Measurements from ENCODE around the gene DYNLL2.
"Not testable (repeated sequence)": the region's sequence is repeated elsewhere in the genome, so short reads cannot be mapped to it uniquely, and the experiment has no call there.

DYNLL2 gene

GRCh38 chr17:58073266-58073665, 10.0 kb upstream of the DYNLL2 start:
- not testable (repeated sequence) for DNase-seq

DNA sequence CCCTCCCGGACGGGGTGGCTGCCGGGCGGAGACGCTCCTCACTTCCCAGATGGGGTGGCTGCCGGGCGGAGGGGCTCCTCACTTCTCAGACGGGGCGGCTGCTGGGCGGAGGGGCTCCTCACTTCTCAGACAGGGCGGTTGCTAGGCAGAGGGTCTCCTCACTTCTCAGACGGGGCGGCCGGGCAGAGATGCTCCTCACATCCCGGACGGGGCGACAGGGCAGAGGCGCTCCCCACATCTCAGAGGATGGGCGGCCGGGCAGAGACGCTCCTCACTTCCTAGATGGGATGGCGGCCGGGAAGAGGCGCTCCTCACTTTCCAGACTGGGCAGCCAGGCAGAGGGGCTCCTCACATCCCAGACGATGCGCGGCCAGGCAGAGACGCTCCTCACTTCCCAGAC, 8.8 kb upstream of the DYNLL2 start:
- not testable (repeated sequence) for DNase-seq

- no peak for DNase-seq
Observed at GRCh38 chr17:58079300-58080033, 3.8 kb upstream of the DYNLL2 start.

DNA sequence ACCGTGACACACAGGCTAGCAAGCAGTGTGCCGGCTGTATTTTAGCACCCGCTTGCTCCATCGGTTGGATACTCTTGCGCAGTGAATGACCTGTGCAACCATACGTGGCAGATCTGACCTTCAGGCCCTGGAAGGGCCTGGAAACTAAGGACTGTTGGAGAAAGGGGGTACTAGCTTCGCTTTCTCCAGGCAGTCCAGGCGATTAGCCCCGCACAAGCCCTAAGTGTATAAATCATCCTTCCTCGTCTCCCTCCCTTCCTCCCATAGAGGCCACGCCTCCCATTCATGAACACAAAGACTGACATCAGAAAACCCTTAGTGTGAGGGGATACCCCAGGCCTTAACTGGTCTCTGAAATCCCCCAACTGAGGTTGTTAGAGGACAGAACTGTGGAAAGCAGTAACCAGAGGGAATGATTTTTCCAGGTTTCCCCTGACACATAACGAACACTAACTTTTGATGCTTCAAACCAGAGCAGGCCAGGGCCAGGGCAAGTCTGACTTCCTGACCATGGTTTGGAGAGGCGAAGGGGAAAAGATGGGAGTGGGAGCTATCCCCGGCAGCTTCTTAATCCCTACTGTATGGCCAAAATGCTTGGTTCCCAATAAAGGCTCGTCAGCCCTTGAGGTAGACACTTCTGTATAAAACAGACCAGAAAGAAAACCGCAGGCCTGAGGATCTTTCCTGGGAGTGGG, 1.4 kb upstream of the DYNLL2 start:
- DNase-seq: no peak

- no peak for DNase-seq
Observed at GRCh38 chr17:58082341-58082869, 814 bp upstream of the DYNLL2 start.

DNA sequence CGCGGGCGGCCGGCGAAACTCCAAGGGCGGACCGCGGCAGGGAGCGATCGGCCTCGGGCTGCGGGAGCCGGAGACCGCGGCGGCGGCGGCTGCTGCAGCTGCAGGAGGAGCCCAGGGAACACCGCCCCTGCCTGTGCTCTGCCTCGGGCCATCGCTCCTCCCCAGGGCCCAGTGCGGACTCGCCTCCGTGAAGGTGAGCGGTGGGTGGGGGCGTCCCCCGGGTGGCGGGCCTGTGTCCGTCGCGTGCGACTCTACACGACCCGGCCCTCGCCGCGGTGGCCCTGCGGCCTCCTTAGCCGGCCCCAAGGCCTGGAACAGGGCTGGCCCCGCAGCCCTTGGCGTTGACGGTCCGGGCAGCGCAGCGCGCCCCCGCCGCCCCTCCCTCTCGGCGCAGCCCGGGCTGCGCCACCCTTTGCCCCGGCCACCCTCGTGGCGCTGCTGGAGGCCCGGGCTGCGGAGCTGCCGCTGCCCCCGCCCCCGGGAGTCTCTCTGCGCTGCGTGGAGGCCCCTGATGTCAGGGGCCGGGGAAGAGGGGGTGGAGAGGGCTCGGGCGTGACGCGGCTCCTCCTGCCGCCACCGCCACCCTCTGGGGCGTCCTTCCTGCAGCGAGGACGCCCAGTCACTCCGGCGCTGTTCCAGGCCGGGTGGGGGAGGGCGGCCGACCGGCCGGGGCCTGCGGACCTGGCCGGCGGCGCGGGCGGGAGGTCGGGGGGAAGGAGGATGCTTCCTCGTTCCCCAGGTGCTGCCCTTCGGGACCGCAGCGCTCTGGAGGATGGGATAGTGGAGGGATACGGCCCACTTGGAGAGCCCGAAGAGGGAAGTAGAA, 485 bp downstream of the DYNLL2 start:
- DNase-seq: no peak

- DNase-seq: no peak
Observed at GRCh38 chr17:58084317-58084981, 1.2 kb downstream of the DYNLL2 start.

DNA sequence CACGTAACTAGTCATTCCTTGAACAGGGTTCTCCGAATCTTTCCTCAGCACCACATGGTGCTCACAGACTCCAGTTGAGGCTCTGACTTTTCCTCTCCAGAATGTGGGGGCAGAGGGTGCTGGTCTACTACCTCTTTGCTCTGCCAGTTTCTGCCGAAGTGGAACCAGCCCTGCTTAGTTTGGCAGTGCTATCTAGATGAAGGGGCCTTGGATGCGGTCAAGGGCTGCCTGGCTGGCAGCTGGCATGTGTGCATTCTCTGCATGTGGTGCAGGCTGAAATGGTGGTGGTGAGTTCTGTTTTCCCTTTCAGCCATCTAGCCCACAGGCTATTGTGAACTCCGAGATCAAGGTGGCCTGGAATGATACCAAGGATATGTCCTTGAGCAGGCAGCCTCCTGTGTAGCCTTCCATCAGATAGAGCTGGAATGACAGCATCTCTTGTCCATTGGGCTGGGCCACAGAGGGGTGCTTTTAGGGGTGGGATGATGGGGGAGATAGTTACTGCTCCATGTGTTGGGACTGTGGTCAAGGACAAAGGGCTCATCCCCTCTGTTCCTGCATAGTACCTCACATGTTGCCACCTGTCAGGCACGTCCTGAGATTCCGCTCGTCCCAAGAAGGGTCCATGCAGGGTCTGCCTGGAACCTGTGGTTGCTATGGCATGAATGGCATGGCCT, 2.0 kb downstream of the DYNLL2 start:
- no peak for DNase-seq

DNA sequence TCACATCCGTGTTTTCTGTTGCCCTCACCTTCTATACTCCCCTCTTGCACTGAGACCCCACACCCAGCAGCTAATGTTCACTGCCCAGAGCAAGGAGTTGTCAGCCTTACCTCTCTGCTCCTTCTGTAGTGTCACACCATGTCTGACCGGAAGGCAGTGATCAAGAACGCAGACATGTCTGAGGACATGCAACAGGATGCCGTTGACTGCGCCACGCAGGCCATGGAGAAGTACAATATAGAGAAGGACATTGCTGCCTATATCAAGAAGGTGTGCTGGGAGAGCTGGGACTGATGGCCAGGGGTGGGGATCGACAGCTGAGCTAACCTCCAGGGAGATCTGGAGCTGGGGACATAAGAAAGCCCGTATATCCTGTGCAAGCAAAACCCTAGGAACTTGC, 3.7 kb downstream of the DYNLL2 start:
- DNase-seq: no peak

DNA sequence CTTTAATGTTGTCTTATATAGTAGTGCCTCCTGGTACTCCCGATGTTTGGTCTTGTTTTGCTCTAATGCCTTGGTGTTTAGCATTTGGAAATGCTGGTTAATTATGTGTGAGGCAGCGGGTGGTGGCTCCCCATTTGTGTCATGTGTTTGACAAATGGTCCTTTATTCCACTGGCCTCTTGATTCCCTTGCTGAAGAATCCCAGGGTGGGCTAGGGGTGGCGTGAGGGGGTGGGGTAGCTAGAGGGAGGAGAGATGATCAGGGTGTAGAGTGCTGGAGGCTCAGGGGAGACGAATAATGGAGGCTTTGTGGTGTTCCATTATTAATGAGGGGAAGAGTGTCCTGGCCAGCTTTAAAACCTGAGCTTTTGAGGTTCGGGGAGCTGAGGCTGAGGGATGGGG, 5.4 kb downstream of the DYNLL2 start:
- DNase-seq: no peak

DNA sequence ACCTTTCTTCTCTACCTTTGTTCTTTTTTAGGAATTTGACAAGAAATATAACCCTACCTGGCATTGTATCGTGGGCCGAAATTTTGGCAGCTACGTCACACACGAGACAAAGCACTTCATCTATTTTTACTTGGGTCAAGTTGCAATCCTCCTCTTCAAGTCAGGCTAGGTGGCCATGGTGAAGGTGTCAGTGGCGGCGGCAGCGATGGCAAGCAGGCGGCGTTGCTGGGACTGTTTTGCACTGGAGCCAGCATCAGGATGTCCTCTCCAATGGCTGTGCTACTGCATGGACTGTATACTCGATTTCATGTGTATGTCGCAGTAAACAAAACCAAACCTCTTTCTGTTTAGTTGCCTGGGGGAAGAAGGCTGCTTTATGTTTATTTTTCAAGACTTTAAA, 5.9 kb downstream of the DYNLL2 start:
- no peak for DNase-seq

- no peak for DNase-seq
Observed at GRCh38 chr17:58091024-58091567, 7.9 kb downstream of the DYNLL2 start.

- no peak for DNase-seq
Observed at GRCh38 chr17:58092101-58092796, 9.0 kb downstream of the DYNLL2 start.

- no peak for DNase-seq
Observed at GRCh38 chr17:58092797-58093385, 9.7 kb downstream of the DYNLL2 start.

DNA sequence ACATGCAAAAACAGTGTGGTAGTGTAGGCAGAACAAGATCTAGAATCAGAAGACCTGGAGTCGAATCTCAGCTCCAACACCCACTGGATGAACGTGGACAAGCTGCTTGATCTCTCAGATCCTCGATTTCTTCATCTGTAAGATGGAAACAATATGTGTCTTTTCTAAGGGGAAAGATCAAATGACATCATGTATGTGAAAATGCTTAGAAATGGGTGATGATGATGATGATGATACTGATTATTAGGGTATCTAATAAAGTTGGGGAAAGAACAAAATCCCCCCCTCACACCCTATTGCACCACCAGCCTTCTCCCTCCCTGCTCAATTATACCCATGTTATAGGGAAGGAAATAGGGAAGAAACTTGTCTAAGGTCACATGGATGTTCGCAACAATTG, 10.9 kb downstream of the DYNLL2 start:
- DNase-seq: no peak

DNA sequence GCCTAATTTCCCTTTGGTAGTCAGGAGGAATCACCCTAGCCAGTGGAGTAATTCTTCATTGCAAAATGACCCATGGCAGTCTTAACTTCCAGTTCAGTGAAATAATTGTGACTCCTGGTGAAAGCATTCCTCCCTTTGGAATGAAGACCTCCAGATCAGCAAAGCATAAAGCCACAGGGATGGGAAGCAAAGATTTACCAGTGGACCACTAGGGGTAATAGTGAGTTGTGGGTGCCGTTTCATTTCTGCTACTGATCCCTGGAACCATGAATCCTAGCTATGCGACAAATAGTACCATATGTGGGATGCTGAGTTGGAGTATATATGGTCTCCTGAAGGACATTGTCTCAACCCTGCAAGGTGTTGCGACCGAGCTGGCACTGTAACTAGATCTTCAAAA, 13.7 kb downstream of the DYNLL2 start:
- DNase-seq: no peak

- DNase-seq: no peak
Observed at GRCh38 chr17:58097384-58098088, 14.3 kb downstream of the DYNLL2 start.

DNA sequence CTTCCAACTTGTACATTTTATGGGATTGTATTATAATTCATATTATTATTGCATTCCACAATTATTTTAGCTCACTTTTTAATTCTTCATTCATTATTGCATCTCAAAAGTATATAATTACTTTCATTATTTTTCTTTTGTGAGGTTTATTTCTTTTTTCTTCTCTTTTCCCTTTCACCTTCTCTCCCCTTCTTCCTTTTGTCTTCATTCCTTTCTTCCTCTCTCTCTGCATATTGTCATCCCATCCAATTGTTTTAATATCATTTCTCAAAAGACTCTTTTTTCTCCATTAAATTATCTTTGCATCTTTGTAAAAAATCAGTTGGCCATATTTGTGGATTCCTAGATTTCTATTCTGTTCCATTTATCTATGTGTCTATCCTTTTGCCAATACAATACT, 17.3 kb downstream of the DYNLL2 start:
- DNase-seq: no peak

GRCh38 chr17:58101898-58102297, 18.7 kb downstream of the DYNLL2 start:
- DNase-seq: not testable (repeated sequence)

GRCh38 chr17:58105093-58105492, 21.9 kb downstream of the DYNLL2 start:
- no peak for DNase-seq

Measured in SHP77 treated with DMSO at 0.1 percent for 48 hours (cell line).